Mesodermal cell (in vitro differentiated cells): ENCODE measurements around the gene CCDC190.

ENCODE experiments used
- H3K27ac ChIP-seq: 2 replicates; pipeline ENCODE4 v1.7.0; 2013; ENCODE audit warnings: mild to moderate bottlenecking, low read depth, low read length, moderate library complexity; ENCODE audit not compliant: severe bottlenecking
- H3K36me3 ChIP-seq: 2 replicates; pipeline ENCODE4 v1.7.1; 2013; ENCODE audit warnings: mild to moderate bottlenecking, low read length, moderate library complexity; ENCODE audit not compliant: control insufficient read depth, insufficient read depth
- H3K4me1 ChIP-seq: one replicate; pipeline ENCODE4 v1.7.1; 2013; ENCODE audit warnings: mild to moderate bottlenecking, low read length; ENCODE audit not compliant: insufficient read depth, control insufficient read depth, poor library complexity, severe bottlenecking
- H3K4me3 ChIP-seq: 2 replicates; pipeline ENCODE4 v1.7.0; 2013; ENCODE audit warnings: low read length, control low read depth, mild to moderate bottlenecking; ENCODE audit not compliant: insufficient read depth, poor library complexity, severe bottlenecking; ENCODE audit errors: extremely low read depth
- H3K9me3 ChIP-seq: 2 replicates; pipeline ENCODE4 v1.7.1; 2013; ENCODE audit warnings: mild to moderate bottlenecking, low read length, moderate library complexity; ENCODE audit not compliant: control insufficient read depth
- WGBS, 2 experiments: methylation state at CpG; one replicate each; pipeline ENCODE4 v1.1.5; 2013; ENCODE audit warnings: missing lambda C conversion rate in 2 of 2; ENCODE audit not compliant: insufficient coverage in 2 of 2; 5-methylcytosine and 5-hydroxymethylcytosine counted together

Gene CCDC190

DNA sequence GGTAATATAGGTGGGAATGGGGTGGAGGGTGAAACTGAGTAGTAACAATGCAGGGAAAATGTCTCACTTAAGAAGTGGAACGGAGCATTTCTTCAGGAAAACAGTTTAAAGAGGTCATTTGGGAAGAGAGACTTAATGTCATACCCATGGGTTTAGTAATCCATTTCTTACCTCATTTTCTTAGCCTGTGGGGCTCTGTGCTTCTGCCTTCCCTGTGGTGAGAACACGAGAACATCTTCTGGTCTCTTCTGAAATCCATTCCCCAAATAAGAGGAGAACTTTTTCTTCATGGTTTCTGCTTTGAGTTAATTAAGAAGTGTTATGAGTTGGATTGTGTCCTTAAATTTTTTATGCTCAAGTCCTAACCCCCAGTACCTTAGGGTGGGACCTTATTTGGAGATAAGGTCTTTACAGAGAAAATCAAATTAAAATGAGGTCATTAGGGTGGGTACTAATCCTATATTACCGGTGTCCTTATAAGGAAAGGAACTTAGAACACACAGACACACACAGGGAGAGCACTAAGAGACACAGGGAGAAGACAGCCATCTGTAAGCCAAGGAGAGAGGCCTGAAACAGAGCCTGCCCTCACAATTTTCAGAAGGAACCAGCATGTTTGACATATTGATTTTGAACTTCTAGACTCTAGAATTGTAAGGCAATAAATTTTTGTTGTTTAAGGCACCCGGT, 5.4 kb downstream of the CCDC190 start:
- Histone ChIP-seq H3K9me3 (no peaks in the 10 kb centered on the region), H3K27ac (no peak overlapping the region), H3K4me3 (no peak overlapping the region), H3K36me3 (no peaks in the 10 kb centered on the region), H3K4me1 (no peaks in the 10 kb centered on the region)
- 88 to 100% methylated on average over 1 of the region's 4 CpGs for WGBS, 2 experiments

DNA sequence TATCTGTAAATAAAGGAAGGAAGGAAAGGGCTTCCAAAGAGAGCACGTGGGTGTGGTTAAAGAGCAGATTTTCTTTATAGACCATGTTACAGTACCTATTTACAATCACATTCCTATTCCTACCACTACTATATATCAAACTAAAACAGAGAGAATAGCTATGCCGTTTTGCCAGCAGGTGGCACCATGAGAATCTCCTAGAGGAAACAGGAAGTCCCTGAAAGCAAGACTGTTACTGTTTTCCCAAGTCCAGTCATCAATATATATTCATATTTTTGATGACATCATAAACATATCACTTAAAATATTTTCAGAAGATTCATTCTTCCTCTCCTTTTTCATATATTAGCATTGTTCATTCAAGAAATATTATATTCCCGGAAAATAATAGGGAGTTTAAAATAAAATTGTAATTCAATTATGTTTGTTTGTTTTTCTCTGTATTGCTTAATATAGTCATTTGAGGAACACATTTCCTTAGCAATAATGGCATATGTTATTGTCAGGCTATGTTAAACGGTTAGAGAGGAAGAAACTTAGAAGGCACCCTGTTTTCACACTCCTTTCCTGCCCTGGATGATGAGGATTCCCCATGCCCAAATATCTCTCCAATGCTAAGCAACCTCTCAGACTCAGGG, 6.6 kb downstream of the CCDC190 start:
- H3K9me3 ChIP-seq: no peaks in the 10 kb centered on the region
- H3K4me1 ChIP-seq: no peaks in the 10 kb centered on the region
- H3K27ac ChIP-seq: no peak overlapping the region
- H3K36me3 ChIP-seq: no peaks in the 10 kb centered on the region
- 0% methylated on average over 1 of the region's 4 CpGs; no CpG with 5 or more reads in 1 of the 2 experiments for WGBS, 2 experiments
- H3K4me3 ChIP-seq: no peak overlapping the region

DNA sequence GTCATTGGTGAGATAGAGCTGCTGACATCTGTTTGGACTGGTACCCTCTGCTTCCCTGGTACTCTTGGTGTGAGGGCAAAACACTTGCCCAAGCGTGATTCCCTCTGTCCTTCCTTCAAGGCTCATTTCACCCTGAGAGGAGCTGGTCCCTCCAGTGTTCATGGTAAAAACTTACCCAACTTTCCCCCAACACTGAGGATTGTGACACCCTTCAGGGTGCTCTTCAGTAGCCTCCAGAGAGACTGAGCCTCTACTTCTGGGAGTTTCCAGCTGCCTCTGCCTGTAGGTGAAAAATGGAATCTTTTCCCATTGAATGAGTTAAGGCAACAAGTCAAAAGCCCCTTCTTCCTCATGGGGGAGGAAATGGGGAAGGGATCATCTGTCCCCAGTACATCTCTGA, 9.6 kb downstream of the CCDC190 start:
- peaks cover 8% of the 10 kb centered on the region for H3K4me1 ChIP-seq
- H3K4me3 ChIP-seq: no peak overlapping the region
- WGBS, 2 experiments: 88% methylated on average over 1 of the region's 1 CpG; no CpG with 5 or more reads in 1 of the 2 experiments
- H3K9me3 ChIP-seq: no peaks in the 10 kb centered on the region
- no peak overlapping the region for H3K27ac ChIP-seq
- H3K36me3 ChIP-seq: no peaks in the 10 kb centered on the region

DNA sequence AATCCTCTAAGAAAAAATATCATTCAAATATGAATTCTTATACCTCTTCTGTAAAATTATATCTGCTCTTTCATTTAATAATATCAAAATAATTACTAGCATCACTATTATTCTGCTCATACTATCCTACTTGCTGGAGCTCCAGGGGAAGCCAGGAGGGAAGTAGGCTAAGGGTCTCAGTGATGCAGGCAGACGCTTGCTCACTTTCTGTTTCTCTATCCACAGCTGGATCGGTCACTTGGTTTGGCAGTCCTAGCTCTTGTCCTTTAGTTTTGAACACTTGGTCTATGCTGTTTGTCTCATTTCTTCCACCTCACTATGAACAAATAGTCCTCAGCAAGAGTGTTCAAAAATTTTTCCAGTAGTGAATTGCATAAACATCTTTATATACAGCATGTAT, 11.3 kb downstream of the CCDC190 start:
- Histone ChIP-seq H3K9me3 (no peaks in the 10 kb centered on the region), H3K36me3 (no peaks in the 10 kb centered on the region), H3K4me1 (peaks cover 8% of the 10 kb centered on the region), H3K4me3 (no peak overlapping the region), H3K27ac (no peak overlapping the region)
- WGBS, 2 experiments: 80 to 93% methylated on average over 1 to 2 of the region's 2 CpGs

DNA sequence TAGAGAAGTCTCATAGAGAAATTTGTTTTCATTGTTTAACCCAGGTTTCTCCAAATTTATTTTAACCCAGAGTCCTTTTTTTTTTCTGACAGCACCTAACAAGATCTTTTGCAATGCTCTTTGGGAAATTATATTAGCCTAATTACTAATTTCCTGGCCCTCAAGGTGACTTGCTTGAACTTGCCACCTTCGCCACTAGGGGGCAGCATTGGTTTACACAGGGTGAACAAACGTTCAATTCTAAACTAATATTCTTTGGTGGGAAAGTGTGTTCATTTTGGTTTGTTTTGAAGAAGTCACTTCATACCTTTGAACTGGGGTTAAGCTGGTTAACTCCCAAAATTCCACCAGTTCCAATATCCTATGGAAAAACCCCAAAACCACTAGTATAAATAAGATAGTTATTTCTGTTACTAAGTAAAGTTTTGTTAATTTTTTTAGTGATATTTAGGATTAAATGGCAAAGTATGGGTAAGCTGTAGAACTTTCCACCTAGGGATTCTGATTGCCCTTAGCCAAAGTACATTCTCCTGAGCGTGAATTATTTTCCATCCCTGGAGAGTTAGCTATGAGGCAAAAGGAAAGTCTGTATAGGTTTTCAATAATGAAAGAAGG, 13.0 kb downstream of the CCDC190 start:
- Histone ChIP-seq H3K36me3 (no peaks in the 10 kb centered on the region), H3K4me3 (no peak overlapping the region), H3K9me3 (no peaks in the 10 kb centered on the region), H3K27ac (no peak overlapping the region), H3K4me1 (peaks cover 8% of the 10 kb centered on the region)
- WGBS, 2 experiments: 0% methylated on average over 1 of the region's 3 CpGs; no CpG with 5 or more reads in 1 of the 2 experiments

DNA sequence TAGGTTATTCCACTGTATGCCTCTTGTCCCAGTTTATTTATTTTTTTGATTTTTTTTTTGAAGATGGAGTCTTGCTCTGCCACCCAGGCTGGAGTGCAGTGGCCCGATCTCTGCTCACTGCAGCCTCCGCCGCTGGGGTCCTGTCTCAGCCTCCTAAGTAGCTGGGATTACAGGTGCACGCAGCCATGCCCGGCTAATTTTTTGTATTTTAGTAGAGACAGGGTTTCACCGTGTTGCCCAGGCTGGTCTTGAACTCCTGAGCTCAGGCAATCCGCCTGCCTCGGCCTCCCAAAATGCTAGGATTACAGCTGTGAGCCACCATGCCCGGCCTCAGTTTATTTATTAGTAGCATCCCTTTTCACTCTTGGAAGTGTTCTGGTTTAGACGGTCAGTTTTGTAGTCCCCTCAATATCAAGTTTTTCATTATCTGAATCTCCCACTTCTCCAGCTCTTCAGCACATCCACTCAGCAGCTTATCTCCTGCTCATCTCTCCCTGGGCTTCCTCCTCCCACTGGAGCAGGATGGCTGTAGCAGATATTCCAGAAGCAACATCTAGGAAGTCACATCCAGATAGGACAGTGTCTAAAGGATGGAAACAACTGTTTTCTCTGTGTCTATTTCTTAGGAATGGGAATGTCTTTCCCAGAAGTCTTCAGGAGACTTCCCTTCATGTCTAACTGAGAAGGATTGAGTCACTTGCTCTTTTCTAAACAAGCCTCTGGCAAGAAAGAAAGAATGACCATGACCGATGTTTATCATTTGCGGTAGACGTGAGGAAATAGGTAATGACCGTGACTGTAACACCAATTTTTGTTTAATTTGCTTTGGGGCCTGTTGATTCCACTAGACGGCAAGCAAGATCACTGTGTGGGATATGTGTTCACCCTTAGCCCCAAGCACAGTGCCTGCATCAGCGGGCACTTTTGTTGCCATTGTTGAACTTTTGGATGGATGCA, 14.4 kb downstream of the CCDC190 start:
- Histone ChIP-seq H3K4me1 (peaks cover 8% of the 10 kb centered on the region), H3K27ac (peak overlapping the region; percentile 41), H3K4me3 (no peak overlapping the region), H3K9me3 (no peaks in the 10 kb centered on the region), H3K36me3 (no peaks in the 10 kb centered on the region)
- 93 to 95% methylated on average over 15 of the region's 16 CpGs for WGBS, 2 experiments

DNA sequence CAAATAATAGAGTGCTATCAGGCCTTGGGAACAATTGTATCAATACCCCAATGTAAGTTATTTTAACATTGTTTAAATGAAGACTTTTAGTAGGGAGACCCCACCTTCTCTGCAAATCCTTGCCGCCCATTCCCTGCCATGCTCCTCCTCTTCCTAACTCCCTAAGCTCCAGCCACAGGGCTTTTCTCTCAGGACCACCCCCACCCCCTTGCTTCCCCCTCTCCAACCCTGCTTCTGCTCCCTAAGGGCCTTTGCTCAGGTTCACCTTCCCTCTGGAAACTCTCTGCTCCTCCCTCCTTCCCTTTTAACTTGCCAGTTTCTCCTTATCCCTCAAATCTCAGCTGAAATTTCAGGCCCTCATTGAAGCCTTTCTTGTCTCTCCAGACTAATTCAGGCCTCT, 16.8 kb downstream of the CCDC190 start:
- Histone ChIP-seq H3K9me3 (peaks cover under 1% of the 10 kb centered on the region), H3K4me1 (peaks cover 8% of the 10 kb centered on the region), H3K36me3 (no peaks in the 10 kb centered on the region), H3K27ac (no peak overlapping the region), H3K4me3 (no peak overlapping the region)
- WGBS, 2 experiments: 60 to 75% methylated on average over 1 of the region's 1 CpG

DNA sequence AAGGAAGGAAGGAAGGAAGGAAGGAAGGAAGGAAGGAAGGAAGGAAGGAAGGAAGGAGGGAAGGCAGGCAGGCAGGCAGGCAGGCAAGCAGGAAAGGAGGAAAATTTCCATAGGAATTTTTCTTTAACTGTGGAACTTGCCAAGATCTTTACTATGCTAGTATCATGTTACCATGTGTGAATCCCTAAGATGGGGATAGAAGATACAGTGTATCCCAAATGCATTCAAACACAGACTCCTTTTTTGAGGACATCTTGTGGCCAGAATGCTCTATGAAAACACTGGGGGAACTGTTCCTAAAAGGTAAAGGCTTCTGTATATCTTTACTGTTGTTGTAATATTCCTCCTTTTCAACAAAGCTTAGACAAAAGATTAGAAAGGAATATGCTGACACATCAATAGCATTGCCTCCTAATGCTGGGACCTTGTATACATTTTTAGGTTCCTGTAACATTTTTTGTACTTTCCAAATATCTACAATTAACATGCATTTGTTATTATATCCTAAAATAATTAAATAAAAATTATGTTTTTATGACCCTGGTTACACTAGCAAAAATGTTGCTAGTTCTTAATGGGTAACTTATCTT, 20.6 kb downstream of the CCDC190 start:
- Histone ChIP-seq H3K4me3 (no peak overlapping the region), H3K27ac (no peak overlapping the region), H3K4me1 (no peaks in the 10 kb centered on the region), H3K9me3 (peaks cover 9% of the 10 kb centered on the region), H3K36me3 (no peaks in the 10 kb centered on the region)

DNA sequence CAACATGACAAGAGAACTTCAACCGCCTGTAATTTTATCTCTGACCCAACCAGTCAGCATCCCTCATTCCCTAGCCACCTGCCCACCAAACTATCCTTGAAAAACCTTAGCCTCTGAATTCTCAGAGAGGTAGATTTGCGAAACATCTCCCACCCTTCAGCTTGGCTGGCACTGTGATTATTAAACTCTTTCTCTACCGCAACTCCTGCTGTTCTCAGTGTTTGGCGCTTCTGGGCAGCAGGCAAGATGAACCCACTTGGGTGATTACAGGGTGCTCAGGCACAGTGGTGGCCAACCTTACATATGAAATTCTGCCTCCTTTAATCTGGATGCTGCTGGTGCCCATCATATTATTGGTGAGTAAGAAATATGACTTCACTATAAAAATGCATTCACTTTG, 22.1 kb downstream of the CCDC190 start:
- H3K4me3 ChIP-seq: no peak overlapping the region
- WGBS, 2 experiments: 73 to 90% methylated on average over 2 to 3 of the region's 4 CpGs
- no peaks in the 10 kb centered on the region for H3K36me3 ChIP-seq
- H3K4me1 ChIP-seq: no peaks in the 10 kb centered on the region
- no peak overlapping the region for H3K27ac ChIP-seq
- H3K9me3 ChIP-seq: peaks cover 9% of the 10 kb centered on the region

DNA sequence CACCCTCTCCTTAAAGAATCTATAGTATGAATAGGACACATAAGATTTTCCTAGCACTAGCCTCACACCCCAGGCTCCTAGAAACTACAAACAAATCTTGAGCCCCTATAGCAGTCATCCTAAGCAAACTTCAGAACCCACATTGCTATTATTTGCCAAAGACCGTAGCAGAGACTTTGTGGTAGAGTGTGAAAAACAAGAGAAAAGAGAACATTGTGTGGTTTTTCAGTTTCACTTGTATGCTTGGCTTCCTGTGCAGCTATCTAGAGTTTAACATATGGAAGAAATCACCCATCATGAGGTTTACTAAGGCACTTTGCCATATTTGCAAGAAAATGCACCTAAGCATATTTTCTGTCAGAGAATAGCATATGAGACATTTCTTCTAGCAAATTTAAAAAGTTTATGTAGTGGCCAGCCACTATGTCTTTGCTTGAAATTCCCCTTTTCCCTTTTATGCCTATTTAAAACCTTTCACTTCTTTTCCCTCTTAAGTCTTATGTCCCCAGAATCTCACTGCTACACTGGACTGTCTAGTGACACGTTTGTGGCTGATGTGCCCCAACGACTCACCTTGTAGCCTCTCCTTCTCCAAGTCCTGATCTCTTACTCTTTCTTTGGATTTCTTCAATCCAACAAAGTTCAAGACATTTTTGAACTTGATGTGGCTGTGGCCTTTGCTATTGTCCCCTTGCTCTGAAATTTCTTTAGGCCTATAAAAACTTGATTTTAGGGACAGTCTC, 25.6 kb downstream of the CCDC190 start:
- Histone ChIP-seq H3K36me3 (no peaks in the 10 kb centered on the region), H3K4me1 (no peaks in the 10 kb centered on the region), H3K27ac (no peak overlapping the region), H3K4me3 (no peak overlapping the region), H3K9me3 (peaks cover 9% of the 10 kb centered on the region)
- 73 to 76% methylated on average over 2 of the region's 3 CpGs for WGBS, 2 experiments
